Fibroblast of skin of left quadriceps (primary cell): ENCODE data around the gene KLF18.
"Not testable (repeated sequence)": the region's sequence is repeated elsewhere in the genome, so short reads cannot be mapped to it uniquely, and the experiment has no call there.

Source experiments
- DNase-seq, 2 experiments: peaks; one replicate each; pipeline ENCODE4 v3.0.0-alpha.2; 2013; ENCODE audit warnings: low read depth in 2 of 2

KLF18 gene

DNA sequence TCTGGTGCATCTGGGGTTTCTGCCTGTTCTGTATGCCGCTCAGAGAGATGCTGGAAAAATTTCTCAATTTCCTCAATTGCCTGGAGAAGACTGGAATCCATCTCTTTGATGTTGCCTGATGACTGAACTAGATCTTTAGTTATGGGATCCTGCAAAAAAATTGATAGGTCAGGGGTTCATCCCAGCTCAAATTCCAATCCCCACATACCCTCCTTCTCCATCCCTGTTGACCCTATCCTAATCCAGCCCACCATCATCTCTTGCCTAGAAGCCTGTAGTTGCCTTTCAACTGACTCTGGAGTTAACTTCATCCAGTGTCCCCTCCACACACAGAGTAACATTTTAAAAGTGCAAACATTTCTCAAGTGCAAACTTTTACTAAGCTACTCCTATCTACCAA lies at the start of gene KLF18:
KLF18 (minus strand) TSS at position 101 of the 400 bp plus-strand sequence; CDS start at position 101, 0 bp downstream.
- DNase-seq: no peak

DNA sequence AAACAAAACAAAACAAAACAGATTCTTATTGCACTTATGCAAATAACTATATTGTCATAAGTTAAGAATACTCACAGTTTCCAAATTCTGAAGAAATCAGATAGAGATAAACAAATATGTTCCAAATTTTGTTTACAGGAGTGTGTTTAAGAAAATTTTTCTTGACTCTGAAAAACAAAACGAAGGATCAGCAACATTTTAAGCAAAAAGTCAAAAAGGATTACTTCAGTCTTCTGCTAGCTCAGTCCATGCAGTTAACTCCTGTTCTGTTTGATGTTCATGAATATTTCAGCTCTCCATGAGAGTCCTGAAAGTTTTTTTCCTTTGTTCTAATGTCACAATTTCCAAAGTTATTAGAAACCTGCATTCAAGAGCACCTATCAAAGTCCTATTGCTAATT lies 33.2 kb upstream of the KLF18 start:
- DNase-seq: no peak

DNA sequence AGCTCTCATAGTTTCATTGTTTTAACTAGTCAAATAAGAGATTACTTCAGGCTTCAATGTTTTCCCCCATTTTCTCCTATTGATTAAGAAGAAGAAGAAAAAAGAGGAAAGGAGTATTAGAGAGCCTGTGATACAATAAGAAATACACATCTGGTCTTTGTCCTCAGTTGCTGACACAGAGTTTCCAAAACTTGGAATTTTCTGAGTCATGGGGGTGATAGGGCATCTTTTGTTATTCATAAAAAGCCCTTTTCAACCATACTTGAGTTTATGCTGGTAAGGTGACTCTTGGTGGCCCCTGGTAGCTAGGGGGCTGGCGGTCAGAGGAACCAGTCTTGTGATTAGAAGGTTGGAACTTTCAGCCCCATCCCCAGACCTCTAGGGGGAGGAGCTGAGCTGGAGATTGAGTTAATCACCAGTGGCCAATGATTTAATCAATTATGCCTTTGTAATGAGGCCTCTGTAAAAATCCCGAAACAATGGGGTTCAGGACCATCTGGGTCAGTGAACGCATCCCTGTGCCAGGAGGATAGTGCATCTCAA lies 28.9 kb upstream of the KLF18 start:
- DNase-seq: no peak

DNA sequence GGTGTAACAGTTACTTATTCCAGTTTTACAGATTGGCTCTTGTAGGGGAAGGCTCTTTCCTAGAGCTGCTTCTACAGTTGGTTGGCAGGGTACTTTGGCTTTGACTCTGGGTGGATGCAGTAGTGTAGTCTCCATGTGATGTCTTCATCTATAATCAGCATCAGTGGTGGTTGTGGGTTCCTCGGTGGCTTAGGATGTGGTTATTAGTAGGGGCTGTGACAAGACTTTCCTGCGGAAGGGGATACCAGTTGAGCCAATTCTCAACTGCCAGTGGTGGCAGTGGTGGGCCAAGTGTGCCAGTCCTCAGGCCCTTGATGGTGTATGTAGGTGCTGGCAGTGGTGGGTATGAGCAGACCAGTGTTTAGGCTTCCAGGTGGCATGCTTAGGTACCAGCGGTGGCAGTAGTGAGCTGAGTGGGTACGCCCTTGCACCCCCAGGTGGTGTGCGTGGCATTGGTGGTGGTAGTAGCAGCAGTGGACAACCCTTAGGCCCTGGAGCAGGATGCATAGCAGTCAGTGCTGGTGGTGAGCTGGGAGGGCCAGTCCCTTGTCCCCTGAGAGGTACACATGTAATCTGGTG lies 27.2 kb upstream of the KLF18 start:
- no peak for DNase-seq

DNA sequence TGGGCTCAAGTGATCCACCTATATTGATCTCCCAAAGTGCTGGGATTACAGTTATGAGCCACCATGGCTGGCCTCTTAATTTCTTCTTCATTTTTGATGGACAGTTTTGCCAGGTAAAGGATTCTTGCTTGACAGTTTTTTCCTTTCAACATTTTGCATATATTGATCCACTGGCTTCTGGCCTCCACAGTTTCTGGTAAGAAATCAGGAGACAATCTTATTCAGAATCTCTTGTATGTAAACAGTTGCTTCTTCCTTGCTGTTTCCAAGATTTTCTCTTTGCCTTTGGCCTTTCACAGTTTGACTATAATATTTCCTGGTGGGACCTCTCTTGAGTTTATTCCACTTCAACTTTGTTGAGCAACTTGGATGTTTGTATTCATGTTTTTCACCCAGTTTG lies 20.1 kb upstream of the KLF18 start:
- no peak for DNase-seq

DNA sequence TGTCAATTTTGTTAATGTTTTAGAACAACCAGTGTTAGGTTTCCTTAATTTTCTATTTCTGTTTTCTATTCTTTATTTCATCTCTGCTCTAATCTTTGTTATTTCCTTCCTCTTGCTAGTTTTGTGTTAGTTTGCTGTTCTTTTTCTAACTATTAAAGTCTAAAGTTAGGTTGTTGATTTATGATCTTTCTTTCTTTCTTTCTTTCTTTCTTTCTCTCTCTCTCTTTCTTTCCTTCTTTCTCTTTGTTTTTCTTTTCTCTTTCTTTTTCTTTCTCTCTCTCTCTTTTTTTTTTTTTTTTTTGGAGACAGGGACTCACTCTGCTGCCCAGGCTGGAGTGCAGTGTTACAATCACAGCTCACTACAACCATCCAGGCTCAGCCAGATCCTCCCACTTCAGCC lies 17.4 kb upstream of the KLF18 start:
- DNase-seq: no peak

DNA sequence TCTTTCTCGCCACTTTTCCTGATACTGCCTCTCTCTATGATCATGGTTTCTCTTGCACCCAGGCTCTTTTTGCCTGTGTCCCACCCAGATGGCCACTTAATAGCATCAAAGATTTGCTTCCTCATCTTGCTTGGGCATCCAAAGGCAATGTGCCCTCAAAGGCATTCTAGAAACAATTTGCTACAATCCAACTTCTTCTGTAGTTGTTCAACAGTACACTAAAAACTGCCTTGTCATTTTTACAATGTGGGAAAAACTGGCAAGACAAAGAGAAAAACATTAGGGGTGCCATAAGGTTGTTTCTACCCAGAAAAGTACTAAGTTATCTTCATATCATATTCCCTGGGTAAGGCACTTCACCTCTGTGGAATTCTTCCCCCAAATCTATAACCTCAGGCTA lies 16.5 kb upstream of the KLF18 start:
- no peak for DNase-seq

DNA sequence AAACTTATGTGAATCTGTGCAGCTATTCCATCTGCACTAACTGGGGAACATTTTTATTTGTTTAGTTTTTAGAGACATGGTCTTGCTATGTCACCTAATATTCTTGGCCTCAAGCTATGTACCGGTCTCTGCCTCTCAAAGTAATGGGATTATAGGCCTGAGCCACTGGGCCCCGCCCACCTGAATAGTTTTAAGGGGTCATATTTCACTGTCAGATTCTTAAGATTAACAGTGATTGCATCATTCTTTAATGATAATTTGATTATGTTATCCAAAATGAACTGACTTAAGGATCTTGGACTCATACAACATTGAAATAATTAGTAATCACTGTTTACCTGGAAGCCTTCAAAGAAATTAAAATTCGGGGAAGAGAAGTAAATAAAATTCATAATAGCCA lies 12.6 kb upstream of the KLF18 start:
- no peak for DNase-seq

DNA sequence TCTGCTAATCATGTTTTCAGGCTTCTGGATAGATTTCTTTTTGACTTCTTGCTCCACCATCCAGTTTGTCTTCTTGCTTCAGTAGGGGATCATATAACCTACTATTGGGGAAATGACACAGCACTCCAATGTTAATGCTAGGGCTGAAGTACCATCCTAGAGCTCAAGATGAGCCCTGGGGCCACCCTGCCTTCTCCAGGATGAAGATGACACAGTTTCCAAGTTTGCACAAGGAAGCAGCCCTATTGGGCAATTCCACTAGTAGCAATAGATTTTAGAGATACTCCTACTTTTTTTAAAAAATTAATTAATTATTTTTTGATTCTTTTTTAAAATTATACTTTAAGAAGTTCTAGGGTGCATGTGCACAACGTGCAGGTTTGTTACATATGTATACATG lies 11.3 kb upstream of the KLF18 start:
- no peak for DNase-seq

DNA sequence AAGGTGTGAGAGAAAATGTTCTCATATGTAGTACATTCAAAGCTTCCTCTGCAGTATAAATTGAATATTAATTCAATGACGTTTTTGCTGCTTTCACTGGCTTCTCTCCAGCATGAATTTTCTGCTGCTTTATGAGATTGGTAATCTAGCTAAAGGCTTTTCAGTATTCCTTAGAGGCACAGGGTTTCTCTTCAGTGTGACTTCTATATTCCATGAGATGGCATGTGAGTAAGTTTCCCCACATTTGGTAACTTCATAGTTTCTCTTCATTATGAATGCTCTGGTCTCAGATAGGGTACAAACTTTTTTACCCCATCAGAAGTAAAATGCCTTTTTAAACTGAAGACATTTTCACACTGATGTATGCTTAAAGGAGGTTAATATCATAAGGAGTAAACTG lies 10.4 kb upstream of the KLF18 start:
- DNase-seq: no peak

DNA sequence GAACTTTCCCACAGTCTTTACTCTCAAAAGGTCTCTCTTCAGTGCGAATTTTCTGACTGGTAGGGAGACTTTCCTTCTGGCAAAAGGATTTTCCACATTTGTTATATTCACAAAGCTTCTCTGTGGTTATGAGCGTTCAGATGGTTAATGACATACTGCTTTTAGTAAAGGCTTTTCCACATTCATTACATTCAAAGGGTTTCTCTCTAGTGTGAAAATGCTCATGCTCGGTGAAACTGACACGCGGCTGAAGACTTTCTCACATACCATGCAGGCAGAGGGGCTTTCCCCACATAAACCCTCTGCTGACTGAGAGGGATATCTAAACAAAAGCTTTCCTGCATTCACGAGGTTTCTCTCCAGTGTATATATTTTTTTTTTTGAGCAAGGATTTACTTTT lies 9.9 kb upstream of the KLF18 start:
- no peak for DNase-seq

DNA sequence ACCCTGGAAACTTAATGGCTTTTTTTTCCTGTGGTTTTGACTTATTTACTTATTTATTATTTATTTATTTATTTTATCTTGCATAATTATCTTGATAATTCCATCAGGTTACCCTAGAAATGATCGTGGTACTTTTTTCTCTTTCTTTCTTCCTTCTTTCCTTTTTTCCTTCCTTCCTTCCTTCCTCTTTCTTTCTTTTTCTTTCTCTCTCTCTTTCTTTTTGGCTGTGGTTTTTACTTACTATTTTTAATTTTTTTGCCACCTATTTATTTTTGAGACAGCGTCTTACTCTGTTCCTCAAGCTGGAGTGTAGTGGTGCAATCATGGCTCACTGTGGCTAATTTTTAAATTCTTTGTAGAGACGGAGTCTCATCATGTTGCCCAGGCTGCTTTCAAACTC lies 6.2 kb upstream of the KLF18 start:
- DNase-seq: no peak

DNA sequence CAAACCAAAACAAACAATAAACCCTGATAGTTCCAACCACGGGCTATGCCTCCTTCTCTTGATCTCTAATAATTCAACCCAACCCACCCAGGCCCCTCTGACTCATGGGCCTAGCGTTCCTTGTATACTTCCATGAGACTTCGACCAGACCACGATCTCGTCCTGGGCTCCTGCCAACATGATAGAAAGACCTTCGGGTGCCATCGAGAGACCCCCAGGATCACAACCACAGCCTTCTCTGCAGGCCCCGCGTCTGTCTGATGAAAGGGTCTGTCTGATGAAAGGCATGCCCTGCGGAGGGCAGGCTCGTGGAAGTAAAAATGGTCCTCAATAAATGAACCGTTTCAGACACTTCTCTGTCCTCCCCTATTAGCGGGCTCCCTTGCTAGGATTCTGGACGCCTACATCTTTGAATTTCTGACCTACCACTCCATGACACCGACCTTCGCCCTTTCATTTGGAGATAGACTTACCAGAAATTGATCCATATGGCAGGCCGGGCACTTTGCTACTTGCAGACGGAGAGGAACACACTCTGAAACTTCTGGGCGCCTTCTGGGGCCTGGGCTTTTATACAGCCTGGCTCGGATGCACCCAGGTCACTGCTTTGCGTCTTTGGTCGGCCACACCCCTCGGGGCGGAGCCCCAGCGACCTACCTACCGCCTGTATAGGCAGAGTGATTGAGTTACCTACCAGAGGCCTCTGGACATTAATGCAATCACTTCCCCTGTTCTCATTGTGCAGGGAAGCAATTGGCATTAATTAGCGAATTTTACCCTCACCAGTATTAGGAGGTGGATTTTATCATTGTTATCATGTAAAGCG lies 5.3 kb upstream of the KLF18 start:
- DNase-seq: no peak

DNA sequence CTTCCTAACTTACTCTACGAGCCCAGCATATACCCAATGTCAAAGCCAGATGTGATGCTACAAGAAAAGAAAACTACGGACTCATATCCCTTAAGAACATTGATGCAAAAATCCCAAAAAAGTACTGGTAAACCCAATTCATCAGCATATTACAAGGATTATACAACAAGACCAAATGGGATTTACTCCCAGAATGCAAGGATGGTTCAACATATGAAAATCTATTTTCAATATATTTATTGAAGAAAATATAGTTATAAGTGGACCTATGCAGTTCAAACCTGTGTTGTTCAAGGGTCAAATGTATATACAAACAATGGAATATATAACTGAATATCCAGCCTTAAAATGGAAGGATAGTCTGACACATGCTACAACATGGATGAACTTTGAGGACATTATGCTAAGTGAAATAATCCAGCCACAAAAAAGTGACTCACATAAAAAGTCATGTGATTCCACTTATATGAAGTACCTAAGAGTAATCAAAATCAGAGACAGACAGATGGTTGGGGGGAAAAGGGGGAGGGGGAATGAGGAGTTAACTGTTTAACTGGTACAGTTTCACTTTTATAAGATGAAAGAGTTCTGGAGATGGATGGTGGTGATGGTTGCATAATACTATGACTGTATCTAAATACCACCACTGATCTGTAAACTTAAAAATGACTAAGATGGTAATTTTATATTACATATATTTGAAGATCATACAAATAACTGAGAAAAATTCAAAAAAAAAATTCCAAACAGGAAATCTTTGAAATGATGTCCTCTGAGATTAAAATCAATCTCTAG lies 3.7 kb upstream of the KLF18 start:
- DNase-seq: no peak

DNA sequence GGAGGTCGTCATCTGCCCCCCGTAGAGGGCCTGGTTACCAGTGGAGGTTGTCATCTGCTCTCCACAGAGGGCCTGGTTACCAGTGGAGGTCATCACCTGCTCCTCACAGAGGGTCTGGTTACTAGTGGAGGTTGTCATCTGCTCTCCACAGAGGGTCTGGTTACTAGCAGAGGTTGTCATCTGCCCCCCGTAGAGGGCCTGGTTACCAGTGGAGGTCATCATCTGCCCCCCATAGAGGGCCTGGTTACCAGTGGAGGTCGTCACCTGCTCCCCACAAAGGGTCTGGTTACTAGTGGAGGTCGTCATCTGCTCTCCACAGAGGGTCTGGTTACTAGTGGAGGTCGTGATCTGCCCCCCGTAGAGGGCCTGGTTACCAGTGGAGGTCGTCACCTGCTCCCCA lies 1.9 kb downstream of the KLF18 start:
- not testable (repeated sequence) for DNase-seq

DNA sequence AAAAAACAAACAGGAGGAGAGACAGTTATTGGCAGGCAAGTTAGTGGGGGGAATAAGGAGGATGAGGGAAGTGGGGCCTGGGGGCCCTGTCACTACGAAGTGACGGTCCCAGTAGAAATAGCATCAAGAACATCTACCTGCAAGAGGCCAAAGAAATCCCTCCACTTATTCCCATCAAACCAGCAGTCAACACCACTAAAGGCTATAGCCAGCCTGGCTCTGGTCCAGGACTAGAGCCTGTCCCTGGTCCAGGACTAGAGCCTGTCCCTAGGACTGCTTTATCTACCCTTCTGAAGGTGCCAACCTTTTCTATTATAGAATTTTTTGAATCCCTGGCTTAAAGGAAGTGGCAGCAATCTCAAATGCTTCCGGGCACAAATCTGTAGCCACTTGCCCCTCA lies 3.2 kb downstream of the KLF18 start:
- no peak for DNase-seq

DNA sequence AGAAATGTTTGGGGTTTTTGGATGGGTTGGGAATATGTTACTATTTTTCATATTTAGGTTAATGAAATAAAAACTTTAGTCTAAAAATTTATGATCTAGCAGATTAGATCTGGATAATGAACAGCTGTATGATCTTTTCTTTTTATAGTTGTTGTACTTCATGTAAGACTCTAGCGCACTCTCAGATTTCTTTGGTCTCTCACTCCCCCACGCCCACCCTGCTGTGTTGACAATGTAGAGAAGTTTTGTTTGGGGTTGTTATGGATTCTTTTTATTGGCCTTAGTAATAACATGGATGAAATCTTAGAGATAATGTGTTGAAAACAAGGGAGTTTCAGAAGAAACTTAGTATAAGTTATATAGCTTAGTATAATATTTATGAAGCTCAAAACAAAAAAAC lies 5.5 kb downstream of the KLF18 start:
- DNase-seq: no peak

DNA sequence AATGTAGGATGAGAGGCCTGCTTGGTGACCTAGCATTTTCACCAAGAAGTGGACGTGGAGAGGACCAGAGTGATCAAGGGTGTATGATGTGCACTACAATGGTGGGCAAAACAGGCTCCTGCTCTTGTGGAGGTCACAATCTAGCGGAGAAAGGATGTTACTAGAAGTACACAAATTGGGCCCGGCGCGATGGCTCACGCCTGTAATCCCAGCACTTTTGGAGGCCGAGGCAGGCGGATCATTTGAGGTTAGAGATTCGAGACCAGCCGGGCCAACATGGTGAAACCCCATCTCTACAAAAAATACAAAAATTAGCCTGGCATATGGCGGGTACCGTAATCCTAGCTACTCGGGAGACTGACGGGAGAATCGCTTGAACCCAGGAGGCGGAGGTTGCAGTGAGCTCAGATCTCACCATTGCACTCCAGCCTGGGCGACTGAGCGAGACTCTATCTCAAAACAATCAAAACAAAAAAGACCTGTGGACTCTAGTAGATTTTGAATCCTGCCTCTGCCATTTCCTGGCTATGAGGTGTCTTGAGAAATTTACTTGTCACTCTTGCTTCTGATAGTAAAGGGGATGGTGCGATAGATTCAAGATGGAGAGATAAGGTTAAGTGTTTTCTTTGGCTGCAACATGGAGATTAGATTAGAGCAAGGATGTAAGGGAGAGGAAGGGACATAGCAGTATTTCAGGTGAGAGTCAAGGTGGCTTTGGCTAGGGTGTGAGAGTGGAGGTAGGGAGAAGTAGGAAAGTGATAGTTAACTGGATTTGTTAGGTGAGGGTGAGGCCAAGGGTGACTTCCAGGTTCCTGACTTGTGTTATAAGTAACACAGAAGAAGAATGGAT lies 7.1 kb downstream of the KLF18 start:
- DNase-seq: no peak

DNA sequence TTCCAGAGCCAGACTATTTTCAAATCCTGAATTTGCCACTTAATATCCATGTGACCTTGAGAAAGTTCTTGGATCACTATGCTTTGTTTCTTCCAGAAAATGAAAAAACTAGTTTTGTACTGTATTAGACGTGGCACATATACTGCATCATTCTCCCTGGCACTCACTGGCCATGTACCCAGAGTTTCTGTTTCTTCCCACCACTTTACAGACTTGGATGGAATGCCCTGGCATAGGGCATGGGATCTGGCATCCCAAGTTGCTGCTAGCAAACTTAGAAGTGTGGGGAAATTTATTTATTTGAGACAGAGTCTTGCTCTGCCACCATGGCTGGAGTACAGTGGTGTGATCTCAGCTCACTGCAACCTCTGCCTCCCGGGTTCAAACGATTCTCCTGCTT lies 10.0 kb downstream of the KLF18 start:
- DNase-seq: no peak

DNA sequence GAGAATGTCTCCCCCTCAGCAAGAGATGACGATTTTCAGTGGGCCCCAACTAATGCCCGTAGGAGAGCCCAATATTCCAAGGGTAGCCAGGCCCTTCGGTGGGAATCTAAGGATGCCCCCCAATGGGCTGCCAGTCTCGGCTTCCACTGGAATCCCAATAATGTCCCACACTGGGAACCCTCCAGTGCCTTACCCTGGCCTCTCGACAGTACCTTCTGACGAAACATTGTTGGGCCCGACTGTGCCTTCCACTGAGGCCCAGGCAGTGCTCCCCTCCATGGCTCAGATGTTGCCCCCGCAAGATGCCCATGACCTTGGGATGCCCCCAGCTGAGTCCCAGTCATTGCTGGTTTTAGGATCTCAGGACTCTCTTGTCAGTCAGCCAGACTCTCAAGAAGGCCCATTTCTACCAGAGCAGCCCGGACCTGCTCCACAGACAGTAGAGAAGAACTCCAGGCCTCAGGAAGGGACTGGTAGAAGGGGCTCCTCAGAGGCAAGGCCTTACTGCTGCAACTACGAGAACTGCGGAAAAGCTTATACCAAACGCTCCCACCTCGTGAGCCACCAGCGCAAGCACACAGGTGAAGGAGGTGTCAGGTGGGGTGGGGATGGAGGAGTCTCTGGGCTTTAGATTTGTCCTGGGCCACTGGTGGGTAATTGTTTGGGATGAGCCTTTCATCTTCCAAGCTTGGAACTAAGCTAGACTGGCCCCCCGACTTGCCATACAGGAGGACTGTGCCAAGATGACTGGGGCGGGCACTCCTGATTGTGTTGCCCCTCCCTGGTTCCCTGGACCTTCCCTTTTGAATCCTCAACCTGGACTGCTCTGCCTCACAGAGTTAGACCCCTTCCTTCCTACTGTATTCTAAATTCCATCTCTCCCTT lies 11.6 kb downstream of the KLF18 start:
- DNase-seq: no peak
